ENCODE measurements around the gene RPLP1.

- TF ChIP-seq, protein P1, sequence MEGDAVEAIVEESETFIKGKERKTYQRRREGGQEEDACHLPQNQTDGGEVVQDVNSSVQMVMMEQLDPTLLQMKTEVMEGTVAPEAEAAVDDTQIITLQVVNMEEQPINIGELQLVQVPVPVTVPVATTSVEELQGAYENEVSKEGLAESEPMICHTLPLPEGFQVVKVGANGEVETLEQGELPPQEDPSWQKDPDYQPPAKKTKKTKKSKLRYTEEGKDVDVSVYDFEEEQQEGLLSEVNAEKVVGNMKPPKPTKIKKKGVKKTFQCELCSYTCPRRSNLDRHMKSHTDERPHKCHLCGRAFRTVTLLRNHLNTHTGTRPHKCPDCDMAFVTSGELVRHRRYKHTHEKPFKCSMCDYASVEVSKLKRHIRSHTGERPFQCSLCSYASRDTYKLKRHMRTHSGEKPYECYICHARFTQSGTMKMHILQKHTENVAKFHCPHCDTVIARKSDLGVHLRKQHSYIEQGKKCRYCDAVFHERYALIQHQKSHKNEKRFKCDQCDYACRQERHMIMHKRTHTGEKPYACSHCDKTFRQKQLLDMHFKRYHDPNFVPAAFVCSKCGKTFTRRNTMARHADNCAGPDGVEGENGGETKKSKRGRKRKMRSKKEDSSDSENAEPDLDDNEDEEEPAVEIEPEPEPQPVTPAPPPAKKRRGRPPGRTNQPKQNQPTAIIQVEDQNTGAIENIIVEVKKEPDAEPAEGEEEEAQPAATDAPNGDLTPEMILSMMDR (IDR thresholded peaks at IDR 0.05), result no peak
- TF ChIP-seq POLR2A (IDR thresholded peaks at IDR 0.05), result no peak
These were observed 12.6 kb downstream of the RPLP1 start for GRCh38 chr15:69465253-69465652.
